ENCODE measurements around the gene GTF2A2. TPM values are rescaled to one million over a fixed set of nuclear protein-coding genes. Genes with fewer than 3 reads are reported as not detected.

The GTF2A2 gene
- total RNA-seq, 4 donors from 2014 or later, result 13.1 to 49.8 (median 22.9) TPM

GRCh38 chr15:59659366-59659765 lies 2.1 kb upstream of the GTF2A2 start:
- no peak for DNase-seq (ENCODE audit: low spot score in 2 of 2)
- peaks cover 0 to 52% (median 24%) of the 10 kb centered on the region in 4 donors for H3K4me1 ChIP-seq
- H3K27me3 ChIP-seq, result no peaks in the 10 kb centered on the region
- H3K4me3 ChIP-seq, result no peak overlapping the region
- 46 to 52% methylated on average over 1 of the region's 1 CpG for WGBS, 2 donors
- TF ChIP-seq POLR2A (IDR thresholded peaks at IDR 0.05) (no peak), EP300 (IDR thresholded peaks at IDR 0.05) (no peak), CTCF (IDR thresholded peaks at IDR 0.05) (no peak)
- no peaks in the 10 kb centered on the region for H3K9me3 ChIP-seq
- no peak overlapping the region for H3K27ac ChIP-seq
- peaks cover 0 to 16% (median 0%) of the 10 kb centered on the region in 3 donors for H3K36me3 ChIP-seq

- no peaks in the 10 kb centered on the region for H3K9me3 ChIP-seq
- peak overlapping the region in 3 of 4 donors; percentile 61 to 94 (median 92) for H3K27ac ChIP-seq
- no peak for TF ChIP-seq CTCF (IDR thresholded peaks at IDR 0.05)
- TF ChIP-seq EP300 (IDR thresholded peaks at IDR 0.05), result no peak
- TF ChIP-seq POLR2A (IDR thresholded peaks at IDR 0.05), result no peak
- peaks cover 0 to 48% (median 21%) of the 10 kb centered on the region in 4 donors for H3K4me1 ChIP-seq
- no peak for DNase-seq (ENCODE audit: low spot score in 2 of 2)
- peaks cover 0 to 26% (median 0%) of the 10 kb centered on the region in 3 donors for H3K36me3 ChIP-seq
- H3K4me3 ChIP-seq, result peak overlapping the region; percentile 83 to 99 (median 89)
- H3K27me3 ChIP-seq, result no peaks in the 10 kb centered on the region
- WGBS, 2 donors, result 36 to 52% methylated on average over 23 of the region's 23 CpGs
These were observed 365 bp upstream of the GTF2A2 start for GRCh38 chr15:59657635-59658125.

GRCh38 chr15:59654046-59654445 lies 3.3 kb downstream of the GTF2A2 start:
- H3K36me3 ChIP-seq, result peaks cover 0 to 54% (median 3%) of the 10 kb centered on the region in 3 donors
- no peaks in the 10 kb centered on the region for H3K27me3 ChIP-seq
- TF ChIP-seq POLR2A (IDR thresholded peaks at IDR 0.05), result no peak
- TF ChIP-seq CTCF (IDR thresholded peaks at IDR 0.05), result no peak
- TF ChIP-seq EP300 (IDR thresholded peaks at IDR 0.05), result no peak
- H3K27ac ChIP-seq, result no peak overlapping the region
- H3K9me3 ChIP-seq, result peaks cover 0 to 7% (median 0%) of the 10 kb centered on the region in 4 donors
- 88 to 100% methylated on average over 1 of the region's 1 CpG for WGBS, 2 donors
- no peak overlapping the region for H3K4me3 ChIP-seq
- H3K4me1 ChIP-seq, result peaks cover 0 to 35% (median 17%) of the 10 kb centered on the region in 4 donors
- DNase-seq (ENCODE audit: low spot score in 2 of 2), result no peak

GRCh38 chr15:59649603-59650002 lies 7.7 kb downstream of the GTF2A2 start:
- DNase-seq (ENCODE audit: low spot score in 2 of 2), result no peak
- TF ChIP-seq CTCF (IDR thresholded peaks at IDR 0.05) (no peak), POLR2A (IDR thresholded peaks at IDR 0.05) (no peak), EP300 (IDR thresholded peaks at IDR 0.05) (no peak)
- Histone ChIP-seq H3K27ac (no peak overlapping the region), H3K36me3 (peaks cover 0 to 89% (median 3%) of the 10 kb centered on the region in 3 donors), H3K4me1 (peaks cover 0 to 9% (median under 1%) of the 10 kb centered on the region in 4 donors), H3K27me3 (no peaks in the 10 kb centered on the region), H3K9me3 (peaks cover 0 to 7% (median 0%) of the 10 kb centered on the region in 4 donors), H3K4me3 (no peak overlapping the region)

GRCh38 chr15:59647085-59647484 lies 10.2 kb downstream of the GTF2A2 start:
- WGBS, 2 donors, result 82 to 97% methylated on average over 1 of the region's 1 CpG
- H3K27ac ChIP-seq, result no peak overlapping the region
- H3K27me3 ChIP-seq, result no peaks in the 10 kb centered on the region
- TF ChIP-seq EP300 (IDR thresholded peaks at IDR 0.05) (no peak), POLR2A (IDR thresholded peaks at IDR 0.05) (no peak), CTCF (IDR thresholded peaks at IDR 0.05) (no peak)
- H3K4me1 ChIP-seq, result no peaks in the 10 kb centered on the region
- DNase-seq (ENCODE audit: low spot score in 2 of 2), result no peak
- no peak overlapping the region for H3K4me3 ChIP-seq
- peaks cover 0 to 81% (median 3%) of the 10 kb centered on the region in 3 donors for H3K36me3 ChIP-seq
- peaks cover 0 to 5% (median 0%) of the 10 kb centered on the region in 4 donors for H3K9me3 ChIP-seq

Measured in tibial nerve (tissue), 4 donors.